Gastroesophageal sphincter (tissue), 4 donors: ENCODE data around the gene RAX2. TPM values are rescaled to one million over a fixed set of nuclear protein-coding genes. Genes with fewer than 3 reads are reported as not detected.

Source experiments
- ATAC-seq: fragments of 150-250 bp; one replicate; pipeline ENCODE4 v1.9.1; 2016; ENCODE audit warnings: mild to moderate bottlenecking, moderate library complexity
- H3K27ac ChIP-seq, 4 donors: fragments of 200-600 bp; sonication (generic) in 3 of 4; 1 replicate in 3 of 4; 2 replicates in 1 of 4; pipeline ENCODE4 v1.5.1; 2016 to 2019
- H3K27me3 ChIP-seq: fragments of 200-600 bp; sonication (generic); one replicate; pipeline ENCODE4 v1.5.1; 2019
- H3K36me3 ChIP-seq, 2 donors: fragments of 200-600 bp; sonication (generic); one replicate each; pipeline ENCODE4 v1.5.1; 2019; ENCODE audit warnings: control low read depth in 1 of 2
- H3K4me1 ChIP-seq, 3 donors: fragments of 200-600 bp; sonication (generic); 1 replicate in 2 of 3; 2 replicates in 1 of 3; pipeline ENCODE4 v1.5.1; 2016 to 2019; ENCODE audit warnings: control low read depth in 2 of 3
- H3K4me3 ChIP-seq, 2 donors: fragments of 200-600 bp; sonication (generic); one replicate each; pipeline ENCODE4 v1.5.1; 2019; ENCODE audit warnings: mild to moderate bottlenecking in 1 of 2, moderate library complexity in 1 of 2
- H3K9me3 ChIP-seq, 3 donors: fragments of 200-600 bp; sonication (generic); one replicate each; pipeline ENCODE4 v1.5.1; 2017 to 2019; ENCODE audit warnings: control low read depth in 2 of 3
- CTCF ChIP-seq, 4 experiments: fragments of 200-600 bp in 2 of 4; fragments of 450-650 bp in 2 of 4; sonication (generic) in 1 of 4; IDR thresholded peaks; one replicate each; pipeline ENCODE4 v1.5.1; 2017 to 2019; ENCODE audit warnings: antibody characterized with exemption in 4 of 4, mild to moderate bottlenecking in 2 of 4, moderate library complexity in 2 of 4
- EP300 ChIP-seq: sonication (generic); formaldehyde crosslinking; IDR thresholded peaks from one replicate; pipeline ENCODE4 v1.6.1; 2017; ENCODE audit warnings: antibody characterized with exemption, mild to moderate bottlenecking
- POLR2A ChIP-seq, 2 donors: fragments of 450-650 bp; IDR thresholded peaks; one replicate each; pipeline ENCODE4 v1.6.1; 2017; ENCODE audit warnings: antibody characterized with exemption in 2 of 2, mild to moderate bottlenecking in 2 of 2, moderate library complexity in 1 of 2
- POLR2AphosphoS5 ChIP-seq: sonication (generic); formaldehyde crosslinking; IDR thresholded peaks from one replicate; pipeline ENCODE4 v1.6.1; 2017; ENCODE audit warnings: antibody characterized with exemption
- WGBS, 2 donors: methylation state at CpG; one replicate each; pipeline ENCODE4 v1.1.5; 2018; ENCODE audit warnings: low coverage in 1 of 2; 5-methylcytosine and 5-hydroxymethylcytosine counted together
- total RNA-seq, 4 donors: library from RNA; depleted of rRNA; stranded (reverse); fragments of >200 nt; gene quantifications; one replicate each; pipeline ENCODE4 v1.1.0, GENCODE V29; 2016

The RAX2 gene
- total RNA-seq, 4 donors from 2014 or later: not detected

- H3K36me3 ChIP-seq: no peaks in the 10 kb centered on the region
- no peak for ATAC-seq
- no CpG with 5 or more reads among the region's 38 CpGs for WGBS, 2 donors
- H3K27me3 ChIP-seq: peaks cover 30% of the 10 kb centered on the region
- no peak overlapping the region for H3K27ac ChIP-seq
- TF ChIP-seq POLR2A (IDR thresholded peaks at IDR 0.05): no peak
- no peak for TF ChIP-seq EP300
- TF ChIP-seq CTCF (IDR thresholded peaks at IDR 0.05): no peak
- no peak for TF ChIP-seq POLR2AphosphoS5
- no peaks in the 10 kb centered on the region for H3K4me1 ChIP-seq
- no peak overlapping the region for H3K4me3 ChIP-seq
- no peaks in the 10 kb centered on the region for H3K9me3 ChIP-seq
Measured at GRCh38 chr19:3810708-3811355, 38.8 kb upstream of the RAX2 start.

GRCh38 chr19:3809881-3810707 lies 38.1 kb upstream of the RAX2 start:
- ATAC-seq: no peak
- no peak overlapping the region for H3K4me3 ChIP-seq

GRCh38 chr19:3808420-3809143 lies 36.6 kb upstream of the RAX2 start:
- Histone ChIP-seq H3K27me3 (peaks cover 41% of the 10 kb centered on the region), H3K4me1 (no peaks in the 10 kb centered on the region), H3K4me3 (no peak overlapping the region), H3K36me3 (no peaks in the 10 kb centered on the region), H3K9me3 (no peaks in the 10 kb centered on the region), H3K27ac (no peak overlapping the region)
- 80 to 90% methylated on average over 1 to 3 of the region's 33 CpGs for WGBS, 2 donors
- TF ChIP-seq POLR2A (IDR thresholded peaks at IDR 0.05) (no peak), CTCF (IDR thresholded peaks at IDR 0.05) (no peak), POLR2AphosphoS5 (no peak), EP300 (no peak)
- peak; percentile 33 for ATAC-seq

More at GRCh38 chr19:3809881-3810707, 38.1 kb upstream of the RAX2 start:
- H3K9me3 ChIP-seq: no peaks in the 10 kb centered on the region
- H3K36me3 ChIP-seq: no peaks in the 10 kb centered on the region
- TF ChIP-seq EP300 (no peak), POLR2A (IDR thresholded peaks at IDR 0.05) (no peak), CTCF (IDR thresholded peaks at IDR 0.05) (no peak), POLR2AphosphoS5 (no peak)
- 87 to 90% methylated on average over 5 of the region's 26 CpGs for WGBS, 2 donors
- H3K27ac ChIP-seq: no peak overlapping the region
- H3K4me1 ChIP-seq: no peaks in the 10 kb centered on the region
- peaks cover 30% of the 10 kb centered on the region for H3K27me3 ChIP-seq

GRCh38 chr19:3807574-3808354 lies 35.7 kb upstream of the RAX2 start:
- WGBS, 2 donors: 98% methylated on average over 9 of the region's 35 CpGs; no CpG with 5 or more reads in 1 of the 2 donors
- Histone ChIP-seq H3K27ac (no peak overlapping the region), H3K9me3 (no peaks in the 10 kb centered on the region), H3K4me3 (no peak overlapping the region), H3K36me3 (no peaks in the 10 kb centered on the region), H3K27me3 (peaks cover 46% of the 10 kb centered on the region), H3K4me1 (no peaks in the 10 kb centered on the region)
- no peak for ATAC-seq
- TF ChIP-seq POLR2A (IDR thresholded peaks at IDR 0.05) (no peak), EP300 (no peak), CTCF (IDR thresholded peaks at IDR 0.05) (no peak), POLR2AphosphoS5 (no peak)
